HFF-Myc (cell line): Measurements from ENCODE around the gene CLDN24.
"Not testable (repeated sequence)": the region's sequence is repeated elsewhere in the genome, so short reads cannot be mapped to it uniquely, and the experiment has no call there.

Experiments used
- DNase-seq: peaks from one replicate; pipeline ENCODE4 v3.0.0-alpha.2; 2011; ENCODE audit warnings: low read depth; ENCODE audit errors: extremely low read depth
- H3K4me3 ChIP-seq: replicated peaks from 2 replicates; pipeline ENCODE4 v1.5.1; 2011; ENCODE audit warnings: low read depth, mild to moderate bottlenecking, control low read depth, low read length
- CTCF ChIP-seq: IDR thresholded peaks from 2 replicates; pipeline ENCODE4 v1.5.1; 2012; ENCODE audit warnings: mild to moderate bottlenecking, low read depth, low read length, control low read depth; ENCODE audit errors: missing control alignments

Gene CLDN24

GRCh38 chr4:183332447-183332846 lies 10.2 kb upstream of the CLDN24 start:
- no peak for TF ChIP-seq CTCF
- no peak overlapping the region for H3K4me3 ChIP-seq
- DNase-seq = no peak

GRCh38 chr4:183330841-183331240 lies 8.6 kb upstream of the CLDN24 start:
- DNase-seq = no peak
- no peak overlapping the region for H3K4me3 ChIP-seq
- TF ChIP-seq CTCF = no peak

- no peak for TF ChIP-seq CTCF
- DNase-seq = no peak
- H3K4me3 ChIP-seq = no peak overlapping the region
Observed at GRCh38 chr4:183329954-183330742, 7.9 kb upstream of the CLDN24 start.

GRCh38 chr4:183329244-183329643 lies 7.0 kb upstream of the CLDN24 start:
- TF ChIP-seq CTCF = no peak
- DNase-seq = no peak
- H3K4me3 ChIP-seq = no peak overlapping the region

GRCh38 chr4:183328832-183329231 lies 6.6 kb upstream of the CLDN24 start:
- no peak overlapping the region for H3K4me3 ChIP-seq
- no peak for DNase-seq
- TF ChIP-seq CTCF = no peak

- no peak overlapping the region for H3K4me3 ChIP-seq
- DNase-seq = no peak
- no peak for TF ChIP-seq CTCF
Observed at GRCh38 chr4:183327827-183328226, 5.6 kb upstream of the CLDN24 start.

GRCh38 chr4:183326853-183327252 lies 4.6 kb upstream of the CLDN24 start:
- TF ChIP-seq CTCF = no peak
- H3K4me3 ChIP-seq = no peak overlapping the region
- DNase-seq = no peak

- H3K4me3 ChIP-seq, DNase-seq: not testable (repeated sequence)
Observed at GRCh38 chr4:183326387-183326786, 4.2 kb upstream of the CLDN24 start.
